Hepatocyte (in vitro differentiated cells): ENCODE results near the gene RAB43. TPM values are rescaled to one million over a fixed set of nuclear protein-coding genes. Genes with fewer than 3 reads are reported as not detected.
"Not testable (repeated sequence)": the region's sequence is repeated elsewhere in the genome, so short reads cannot be mapped to it uniquely, and the experiment has no call there.

Experiments used
- DNase-seq: peaks from one replicate; pipeline ENCODE4 v3.0.0-alpha.2; 2016; ENCODE audit warnings: low spot score
- H2AFZ ChIP-seq: fragments of 200-600 bp; sonication (generic); 2 replicates; pipeline ENCODE4 v1.6.0; 2016; ENCODE audit warnings: antibody characterized with exemption, mild to moderate bottlenecking
- H3K27ac ChIP-seq: fragments of 200-600 bp; sonication (generic); 2 replicates; pipeline ENCODE4 v1.5.1; 2016; ENCODE audit warnings: mild to moderate bottlenecking
- H3K27me3 ChIP-seq: fragments of 200-600 bp; sonication (generic); 2 replicates; pipeline ENCODE4 v1.6.1; 2016
- H3K36me3 ChIP-seq: fragments of 200-600 bp; sonication (generic); replicated peaks from 2 replicates; pipeline ENCODE4 v1.5.1; 2016; ENCODE audit warnings: low read depth; ENCODE audit not compliant: insufficient read depth
- H3K4me1 ChIP-seq: fragments of 200-600 bp; sonication (generic); 2 replicates; pipeline ENCODE4 v1.5.1; 2016; ENCODE audit warnings: mild to moderate bottlenecking, moderate library complexity; ENCODE audit not compliant: insufficient read depth
- H3K4me2 ChIP-seq: fragments of 200-600 bp; sonication (generic); 2 replicates; pipeline ENCODE4 v1.6.0; 2016
- H3K4me3 ChIP-seq: fragments of 200-600 bp; sonication (generic); 2 replicates; pipeline ENCODE4 v1.5.1; 2016; ENCODE audit warnings: mild to moderate bottlenecking
- H3K79me2 ChIP-seq: fragments of 200-600 bp; sonication (generic); 2 replicates; pipeline ENCODE4 v1.6.0; 2017; ENCODE audit warnings: mild to moderate bottlenecking
- H3K9me2 ChIP-seq: fragments of 200-600 bp; sonication (generic); replicated peaks from 2 replicates; pipeline ENCODE4 v1.6.0; 2017; ENCODE audit warnings: mild to moderate bottlenecking; ENCODE audit not compliant: insufficient read depth
- H3K9me3 ChIP-seq: fragments of 200-600 bp; sonication (generic); 2 replicates; pipeline ENCODE4 v1.5.1; 2016; ENCODE audit warnings: low read depth, mild to moderate bottlenecking
- H4K20me1 ChIP-seq: fragments of 200-600 bp; sonication (generic); 2 replicates; pipeline ENCODE4 v1.6.0; 2016; ENCODE audit warnings: mild to moderate bottlenecking; ENCODE audit not compliant: insufficient read depth, poor library complexity, severe bottlenecking
- EZH2 ChIP-seq: fragments of 200-600 bp; sonication (generic); IDR thresholded peaks from 2 replicates; pipeline ENCODE4 v1.6.1; 2016; ENCODE audit warnings: antibody characterized with exemption, mild to moderate bottlenecking, borderline replicate concordance
- EZH2phosphoT487 ChIP-seq: fragments of 200-600 bp; sonication (generic); IDR thresholded peaks from one replicate; pipeline ENCODE4 v1.6.1; 2018; ENCODE audit warnings: antibody characterized with exemption, mild to moderate bottlenecking, low read depth, moderate library complexity; ENCODE audit not compliant: unreplicated experiment, severe bottlenecking
- WGBS: methylation state at CpG from one replicate; pipeline ENCODE4 v1.1.6; 2016; ENCODE audit warnings: low lambda C conversion rate; ENCODE audit errors: missing lambda C conversion rate; 5-methylcytosine and 5-hydroxymethylcytosine counted together
- polyA plus RNA-seq: library from polyadenylated mRNA; unstranded; fragments of >200 nt; fragmentation: Nextera tagmentation; extraction: Ambion mirVana; gene quantifications from 2 replicates; pipeline ENCODE4 v1.2.1, GENCODE V29; 2016
- total RNA-seq: library from RNA; depleted of rRNA; stranded (reverse); fragments of >200 nt; gene quantifications from 2 replicates; pipeline ENCODE4 v1.2.3, GENCODE V29; 2014
- TF ChIP-seq, protein P1 (sequence below): fragments of 200-600 bp; sonication (generic); IDR thresholded peaks from 2 replicates; pipeline ENCODE4 v1.5.1; 2016; ENCODE audit warnings: antibody characterized with exemption, mild to moderate bottlenecking; ENCODE audit not compliant: poor library complexity

Gene RAB43
- total and polyA plus RNA-seq, 2 experiments from 2014 or later: 23.5 to 27.1 TPM

DNA sequence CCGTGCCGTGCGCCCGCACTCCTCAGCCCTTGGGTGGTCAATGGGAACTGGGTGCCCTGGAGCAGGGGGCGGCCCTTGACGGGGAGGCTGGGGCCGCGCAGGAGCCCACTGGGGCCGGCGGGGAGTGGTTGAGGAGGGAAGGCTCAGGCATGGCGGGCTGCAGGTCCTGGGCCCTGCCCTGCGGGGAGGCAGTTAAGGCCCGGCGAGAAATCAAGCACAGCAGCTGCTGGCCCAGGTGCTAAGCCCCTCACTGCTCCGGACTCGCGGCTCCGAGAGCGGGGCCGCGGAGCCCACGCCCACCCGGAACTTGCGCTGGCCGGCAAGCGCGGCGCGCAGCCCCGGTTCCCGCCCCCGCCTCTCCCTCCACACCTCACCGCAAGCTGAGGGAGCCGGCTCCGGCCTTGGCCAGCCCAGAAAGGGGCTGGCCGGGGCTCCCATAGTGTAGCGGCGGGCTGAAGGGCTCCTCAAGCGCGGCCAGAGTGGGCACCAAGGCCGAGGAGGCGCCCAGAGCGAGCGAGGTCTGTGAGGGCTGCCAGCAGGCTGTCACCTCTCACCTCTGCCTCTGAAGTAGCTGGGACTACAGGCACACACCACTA lies 53.2 kb downstream of the RAB43 start:
- H2AFZ ChIP-seq: no peak overlapping the region
- H3K4me2 ChIP-seq: no peak overlapping the region

DNA sequence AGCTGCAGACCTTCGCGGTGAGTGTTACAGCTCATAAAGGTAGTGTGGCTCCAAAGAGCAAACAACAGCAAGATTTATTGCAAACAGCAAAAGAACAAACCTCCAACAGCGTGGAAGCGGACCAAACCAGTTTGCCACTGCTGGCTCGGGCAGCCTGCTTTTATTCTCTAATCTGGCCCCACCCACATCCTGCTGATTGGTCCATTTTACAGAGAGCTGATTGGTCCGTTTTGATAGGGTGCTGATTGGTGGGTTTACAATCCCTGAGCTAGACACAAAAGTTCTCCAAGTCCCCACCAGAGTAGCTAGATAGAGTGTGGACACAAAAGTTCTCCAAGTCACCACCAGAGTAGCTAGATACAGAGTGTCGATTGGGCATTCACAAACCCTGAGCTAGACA lies 53.9 kb downstream of the RAB43 start:
- not testable (repeated sequence) for H3K4me3 ChIP-seq, H3K4me1 ChIP-seq

More for the DNA sequence above, 53.2 kb downstream of the RAB43 start:
- Histone ChIP-seq H3K27ac (no peak overlapping the region), H3K4me3 (no peak overlapping the region), H3K79me2 (no peaks in the 10 kb centered on the region), H3K9me2 (no peaks in the 10 kb centered on the region), H3K9me3 (no peaks in the 10 kb centered on the region), H4K20me1 (no peaks in the 10 kb centered on the region), H3K27me3 (no peaks in the 10 kb centered on the region), H3K4me1 (no peaks in the 10 kb centered on the region), H3K36me3 (no peaks in the 10 kb centered on the region)
- 87% methylated on average over 21 of the region's 44 CpGs for WGBS
- no peak for TF ChIP-seq EZH2phosphoT487
- no peak for TF ChIP-seq EZH2
- TF ChIP-seq, protein P1, sequence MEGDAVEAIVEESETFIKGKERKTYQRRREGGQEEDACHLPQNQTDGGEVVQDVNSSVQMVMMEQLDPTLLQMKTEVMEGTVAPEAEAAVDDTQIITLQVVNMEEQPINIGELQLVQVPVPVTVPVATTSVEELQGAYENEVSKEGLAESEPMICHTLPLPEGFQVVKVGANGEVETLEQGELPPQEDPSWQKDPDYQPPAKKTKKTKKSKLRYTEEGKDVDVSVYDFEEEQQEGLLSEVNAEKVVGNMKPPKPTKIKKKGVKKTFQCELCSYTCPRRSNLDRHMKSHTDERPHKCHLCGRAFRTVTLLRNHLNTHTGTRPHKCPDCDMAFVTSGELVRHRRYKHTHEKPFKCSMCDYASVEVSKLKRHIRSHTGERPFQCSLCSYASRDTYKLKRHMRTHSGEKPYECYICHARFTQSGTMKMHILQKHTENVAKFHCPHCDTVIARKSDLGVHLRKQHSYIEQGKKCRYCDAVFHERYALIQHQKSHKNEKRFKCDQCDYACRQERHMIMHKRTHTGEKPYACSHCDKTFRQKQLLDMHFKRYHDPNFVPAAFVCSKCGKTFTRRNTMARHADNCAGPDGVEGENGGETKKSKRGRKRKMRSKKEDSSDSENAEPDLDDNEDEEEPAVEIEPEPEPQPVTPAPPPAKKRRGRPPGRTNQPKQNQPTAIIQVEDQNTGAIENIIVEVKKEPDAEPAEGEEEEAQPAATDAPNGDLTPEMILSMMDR: no peak
- DNase-seq: no peak

DNA sequence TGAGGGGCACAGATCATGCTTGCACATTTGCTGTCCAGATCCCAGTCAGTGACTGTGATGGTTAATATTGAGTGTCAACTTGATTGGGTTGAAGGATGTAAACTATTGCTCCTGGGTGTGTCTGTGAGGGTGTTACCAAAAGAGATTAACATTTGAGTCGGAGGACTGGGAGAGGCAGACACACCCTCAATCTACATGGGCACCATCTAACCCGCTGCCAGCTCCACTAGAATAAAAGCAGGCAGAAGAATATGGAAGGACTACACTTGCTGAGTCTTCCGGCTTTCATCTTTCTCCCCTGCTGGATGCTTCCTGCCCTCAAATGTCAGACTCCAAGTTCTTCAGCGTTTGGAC lies 55.9 kb downstream of the RAB43 start:
- no peaks in the 10 kb centered on the region for H3K4me1 ChIP-seq
- H3K4me2 ChIP-seq: no peak overlapping the region
- no peaks in the 10 kb centered on the region for H3K36me3 ChIP-seq
- no peaks in the 10 kb centered on the region for H3K9me2 ChIP-seq
- no peaks in the 10 kb centered on the region for H3K27me3 ChIP-seq
- H3K4me3 ChIP-seq: no peak overlapping the region
- H3K79me2 ChIP-seq: no peaks in the 10 kb centered on the region
- no peak overlapping the region for H2AFZ ChIP-seq
- no peak for TF ChIP-seq EZH2
- TF ChIP-seq, protein P1: no peak
- no peak for TF ChIP-seq EZH2phosphoT487
- WGBS: 85% methylated on average over 4 of the region's 4 CpGs
- H4K20me1 ChIP-seq: no peaks in the 10 kb centered on the region
- H3K9me3 ChIP-seq: no peaks in the 10 kb centered on the region
- no peak overlapping the region for H3K27ac ChIP-seq
- DNase-seq: no peak

More for the DNA sequence above, 53.9 kb downstream of the RAB43 start:
- not testable (repeated sequence) for H3K27ac ChIP-seq, H3K9me2 ChIP-seq, H4K20me1 ChIP-seq, DNase-seq, H3K9me3 ChIP-seq, H2AFZ ChIP-seq, H3K27me3 ChIP-seq, H3K36me3 ChIP-seq, H3K4me2 ChIP-seq, H3K79me2 ChIP-seq
- 82% methylated on average over 7 of the region's 7 CpGs for WGBS

DNA sequence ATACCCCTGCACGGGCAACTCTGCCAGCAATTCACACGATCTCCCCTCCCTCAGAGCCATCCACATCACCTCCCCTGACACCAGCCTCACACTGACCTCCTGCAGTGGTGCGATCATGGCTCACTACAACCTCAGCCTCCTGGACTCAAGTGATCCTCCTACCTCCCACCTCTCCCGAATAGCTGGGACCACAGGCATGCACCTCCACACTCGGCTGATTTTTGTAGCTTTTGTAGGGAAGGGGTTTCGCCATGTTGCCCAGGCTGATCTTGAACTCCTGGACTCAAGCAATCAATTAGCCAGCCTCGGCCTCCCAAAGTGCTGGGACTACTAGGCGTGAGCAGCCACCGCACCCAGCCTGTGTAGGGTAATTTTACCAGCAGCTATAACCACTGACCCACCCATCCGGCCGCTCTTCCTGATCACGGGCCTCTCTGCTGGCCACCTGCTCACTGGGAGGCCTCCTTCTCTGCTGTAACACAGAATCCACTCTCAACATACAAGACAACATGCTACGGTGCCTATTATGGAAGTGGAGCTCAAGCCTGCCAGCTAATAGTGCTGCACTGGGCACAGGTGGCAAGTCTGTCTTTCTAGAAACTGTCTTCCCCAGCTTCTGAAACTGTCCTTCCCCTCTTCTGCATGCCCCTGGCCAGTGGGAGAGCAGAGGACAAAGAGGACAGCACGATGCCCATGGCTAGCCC lies 56.4 kb downstream of the RAB43 start:
- no peak overlapping the region for H3K4me2 ChIP-seq
- no peaks in the 10 kb centered on the region for H3K9me2 ChIP-seq
- no peak for DNase-seq
- no peaks in the 10 kb centered on the region for H3K9me3 ChIP-seq
- WGBS: 89% methylated on average over 14 of the region's 14 CpGs
- TF ChIP-seq EZH2phosphoT487: no peak
- TF ChIP-seq, protein P1: no peak
- TF ChIP-seq EZH2: no peak
- H3K4me3 ChIP-seq: no peak overlapping the region
- H3K27me3 ChIP-seq: no peaks in the 10 kb centered on the region
- no peak overlapping the region for H2AFZ ChIP-seq
- no peaks in the 10 kb centered on the region for H3K36me3 ChIP-seq
- H4K20me1 ChIP-seq: no peaks in the 10 kb centered on the region
- H3K27ac ChIP-seq: no peak overlapping the region
- H3K4me1 ChIP-seq: no peaks in the 10 kb centered on the region
- no peaks in the 10 kb centered on the region for H3K79me2 ChIP-seq
